Neural cell (in vitro differentiated cells): Measurements from ENCODE around the gene CAMK2A. TPM values are rescaled to one million over a fixed set of nuclear protein-coding genes. Genes with fewer than 3 reads are reported as not detected.

ENCODE experiments used
- H2AFZ ChIP-seq: fragments of 200-600, 300-800 bp; sonication (generic), shearing (Covaris generic); 2 replicates; pipeline ENCODE4 v1.6.0; 2014; ENCODE audit warnings: low read depth, mild to moderate bottlenecking, antibody characterized with exemption, low read length, moderate library complexity
- H3F3A ChIP-seq: fragments of 200-600 bp; shearing (Covaris generic); 2 replicates; pipeline ENCODE4 v1.6.1; 2016; ENCODE audit warnings: mild to moderate bottlenecking, moderate library complexity, mixed read lengths, antibody characterized with exemption, low read length; ENCODE audit not compliant: insufficient read depth, poor library complexity, severe bottlenecking
- H3K27ac ChIP-seq: fragments of 200-600, 300-800 bp; sonication (generic), shearing (Covaris generic); 2 replicates; pipeline ENCODE4 v1.5.1; 2014; ENCODE audit warnings: mild to moderate bottlenecking, low read length, moderate library complexity
- H3K27me3 ChIP-seq: fragments of 300-800, 200-600 bp; sonication (generic), shearing (Covaris generic); 2 replicates; pipeline ENCODE4 v1.6.0; 2014; ENCODE audit warnings: mild to moderate bottlenecking, low read depth, low read length, moderate library complexity; ENCODE audit not compliant: insufficient read depth
- H3K36me3 ChIP-seq: fragments of 300-800, 200-600 bp; sonication (generic), shearing (Covaris generic); 2 replicates; pipeline ENCODE4 v1.5.1; 2014; ENCODE audit warnings: mild to moderate bottlenecking, antibody characterized with exemption, low read length, moderate library complexity; ENCODE audit not compliant: insufficient read depth
- H3K4me2 ChIP-seq: fragments of 300-800, 200-600 bp; sonication (generic), shearing (Covaris generic); 2 replicates; pipeline ENCODE4 v1.6.0; 2014; ENCODE audit warnings: mild to moderate bottlenecking, low read length
- H3K4me3 ChIP-seq: fragments of 300-800, 200-600 bp; sonication (generic), shearing (Covaris generic); 2 replicates; pipeline ENCODE4 v1.5.1; 2014; ENCODE audit warnings: mild to moderate bottlenecking, low read length, moderate library complexity
- H3K79me2 ChIP-seq: fragments of 200-600 bp; shearing (Covaris generic); replicated peaks from 2 replicates; pipeline ENCODE4 v1.6.0; 2014; ENCODE audit warnings: mild to moderate bottlenecking, low read length, moderate library complexity; ENCODE audit not compliant: insufficient read depth
- H3K9ac ChIP-seq: fragments of 300-800, 200-600 bp; sonication (generic), shearing (Covaris generic); 2 replicates; pipeline ENCODE4 v1.6.1; 2016; ENCODE audit warnings: mild to moderate bottlenecking, low read length, mixed read lengths
- H3K9me2 ChIP-seq: fragments of 200-600 bp; shearing (Covaris generic); 2 replicates; pipeline ENCODE4 v1.6.1; 2016; ENCODE audit warnings: mild to moderate bottlenecking, low read length, mixed read lengths; ENCODE audit not compliant: insufficient read depth
- H3K9me3 ChIP-seq: fragments of 200-600, 300-800 bp; sonication (generic), shearing (Covaris generic); 2 replicates; pipeline ENCODE4 v1.6.1; 2016; ENCODE audit warnings: mild to moderate bottlenecking, mixed run types, low read length, moderate library complexity, mixed read lengths
- H4K20me1 ChIP-seq: fragments of 200-600 bp; shearing (Covaris generic); 2 replicates; pipeline ENCODE4 v1.6.1; 2016; ENCODE audit warnings: mild to moderate bottlenecking, mixed run types; ENCODE audit not compliant: insufficient read depth
- CTCF ChIP-seq: fragments of 450-650 bp; IDR thresholded peaks from 2 replicates; pipeline ENCODE4 v1.5.1; 2014; ENCODE audit warnings: antibody characterized with exemption, mild to moderate bottlenecking, moderate library complexity; ENCODE audit not compliant: poor library complexity, severe bottlenecking
- EP300 ChIP-seq: fragments of 450-650 bp; conservative IDR thresholded peaks from 2 replicates; pipeline ENCODE4 v1.6.1; 2014; ENCODE audit warnings: antibody characterized with exemption, mild to moderate bottlenecking, moderate library complexity; ENCODE audit not compliant: poor library complexity, severe bottlenecking
- EZH2 ChIP-seq: fragments of 200-600, 300-800 bp; shearing (Covaris generic), sonication (generic); IDR thresholded peaks from 2 replicates; pipeline ENCODE4 v1.6.1; 2014; ENCODE audit warnings: antibody characterized with exemption, low read length, borderline replicate concordance, mild to moderate bottlenecking; ENCODE audit not compliant: insufficient read depth, poor library complexity, severe bottlenecking
- MXI1 ChIP-seq: fragments of 450-650 bp; conservative IDR thresholded peaks from 2 replicates; pipeline ENCODE4 v1.6.1; 2014; ENCODE audit warnings: antibody characterized with exemption, mild to moderate bottlenecking; ENCODE audit not compliant: poor library complexity, severe bottlenecking
- POLR2AphosphoS5 ChIP-seq: IDR thresholded peaks from 2 replicates; pipeline ENCODE4 v1.6.1; 2012
- RAD21 ChIP-seq: fragments of 450-650 bp; conservative IDR thresholded peaks from 2 replicates; pipeline ENCODE4 v1.6.1; 2014; ENCODE audit warnings: antibody characterized with exemption, mild to moderate bottlenecking, moderate library complexity
- REST ChIP-seq: IDR thresholded peaks from 2 replicates; pipeline ENCODE4 v1.6.1; 2012; ENCODE audit warnings: borderline replicate concordance
- SMC3 ChIP-seq: fragments of 450-650 bp; conservative IDR thresholded peaks from 2 replicates; pipeline ENCODE4 v1.6.1; 2014; ENCODE audit warnings: antibody characterized with exemption, mild to moderate bottlenecking, moderate library complexity; ENCODE audit not compliant: poor library complexity
- TAF1 ChIP-seq: IDR thresholded peaks from 2 replicates; pipeline ENCODE4 v1.6.1; 2012; ENCODE audit warnings: low read depth
- polyA plus RNA-seq: library from polyadenylated mRNA; depleted of rRNA; stranded (reverse); fragments of >200 nt; gene quantifications from 2 replicates; pipeline ENCODE4 v1.2.3, GENCODE V29; 2014

Gene CAMK2A
- polyA plus RNA-seq, 1 donor from 2014 or later: 61.7 TPM

- H3F3A ChIP-seq: no peaks in the 10 kb centered on the region
- H3K4me3 ChIP-seq: no peak overlapping the region
- no peak for TF ChIP-seq POLR2AphosphoS5
- TF ChIP-seq EP300: no peak
- no peak for TF ChIP-seq MXI1
- TF ChIP-seq EZH2: no peak
- no peak for TF ChIP-seq SMC3
- no peak for TF ChIP-seq RAD21
- TF ChIP-seq REST: no peak
- TF ChIP-seq CTCF: no peak
- TF ChIP-seq TAF1: no peak
- no peak overlapping the region for H3K4me2 ChIP-seq
- peaks cover 6% of the 10 kb centered on the region for H3K36me3 ChIP-seq
- H4K20me1 ChIP-seq: no peaks in the 10 kb centered on the region
- no peaks in the 10 kb centered on the region for H3K9me3 ChIP-seq
- H3K79me2 ChIP-seq: no peaks in the 10 kb centered on the region
- H3K27me3 ChIP-seq: no peaks in the 10 kb centered on the region
- no peak overlapping the region for H3K27ac ChIP-seq
- H2AFZ ChIP-seq: no peak overlapping the region
- H3K9me2 ChIP-seq: no peaks in the 10 kb centered on the region
- H3K9ac ChIP-seq: no peak overlapping the region
These were observed 41.8 kb downstream of the CAMK2A start for GRCh38 chr5:150247726-150248125.

- no peak overlapping the region for H3K4me2 ChIP-seq
- peaks cover 6% of the 10 kb centered on the region for H3K36me3 ChIP-seq
- TF ChIP-seq RAD21 (no peak), EZH2 (no peak), TAF1 (no peak), MXI1 (no peak), POLR2AphosphoS5 (no peak), REST (no peak), CTCF (no peak), SMC3 (no peak), EP300 (no peak)
- no peaks in the 10 kb centered on the region for H3F3A ChIP-seq
- no peaks in the 10 kb centered on the region for H3K9me2 ChIP-seq
- no peak overlapping the region for H3K9ac ChIP-seq
- H2AFZ ChIP-seq: no peak overlapping the region
- no peak overlapping the region for H3K4me3 ChIP-seq
- H3K27me3 ChIP-seq: no peaks in the 10 kb centered on the region
- no peaks in the 10 kb centered on the region for H4K20me1 ChIP-seq
- no peaks in the 10 kb centered on the region for H3K9me3 ChIP-seq
- H3K79me2 ChIP-seq: no peaks in the 10 kb centered on the region
- H3K27ac ChIP-seq: no peak overlapping the region
These were observed 42.7 kb downstream of the CAMK2A start for GRCh38 chr5:150246835-150247234.
